HEK293T (cell line): ENCODE data around the gene USP17L5.
"Not testable (repeated sequence)": the region's sequence is repeated elsewhere in the genome, so short reads cannot be mapped to it uniquely, and the experiment has no call there.

Experiments used
- ARNT ChIP-seq: fragments of 450-650 bp; IDR thresholded peaks from 2 replicates; pipeline ENCODE4 v1.6.1; 2017; ENCODE audit warnings: mild to moderate bottlenecking
- ELF4 ChIP-seq: fragments of 450-650 bp; IDR thresholded peaks from 2 replicates; pipeline ENCODE4 v1.6.1; 2017; ENCODE audit warnings: antibody characterized with exemption
- FOXK2 ChIP-seq: fragments of 450-650 bp; IDR thresholded peaks from 2 replicates; pipeline ENCODE4 v1.6.1; 2016; ENCODE audit warnings: mild to moderate bottlenecking
- HDGF ChIP-seq: fragments of 450-650 bp; IDR thresholded peaks from 2 replicates; pipeline ENCODE4 v1.6.1; 2017; ENCODE audit warnings: antibody characterized with exemption, borderline replicate concordance
- SUZ12 ChIP-seq: fragments of 450-650 bp; IDR thresholded peaks from 2 replicates; pipeline ENCODE4 v1.6.1; 2016; ENCODE audit warnings: mild to moderate bottlenecking
- ZNF384 ChIP-seq: fragments of 450-650 bp; IDR thresholded peaks from 2 replicates; pipeline ENCODE4 v1.6.1; 2016

GRCh38 chr4:9329611-9330010, 9.6 kb upstream of the USP17L5 start, which contains the start of gene USP17L25:
- not testable (repeated sequence) for TF ChIP-seq ZNF384, HDGF, SUZ12, FOXK2, ARNT, ELF4
